GM21528 (cell line): ENCODE results near the gene JARID2.
"Not testable (repeated sequence)": the region's sequence is repeated elsewhere in the genome, so short reads cannot be mapped to it uniquely, and the experiment has no call there.

ENCODE experiments used
- ATAC-seq: cut with Tn5 transposase; IDR thresholded peaks from one replicate; pipeline ENCODE4 v1.9.1; 2021; ENCODE audit warnings: mild to moderate bottlenecking, moderate library complexity; ENCODE audit not compliant: unreplicated experiment, low FRiP score

JARID2 gene

GRCh38 chr6:15409301-15410125, 163.6 kb downstream of the JARID2 start:
- no peak for ATAC-seq

GRCh38 chr6:15410126-15410391, 164.2 kb downstream of the JARID2 start:
- no peak for ATAC-seq

- ATAC-seq: no peak
These were observed 164.9 kb downstream of the JARID2 start for GRCh38 chr6:15410752-15411151.

GRCh38 chr6:15411766-15412165, 165.9 kb downstream of the JARID2 start:
- ATAC-seq: no peak

- ATAC-seq: no peak
These were observed 166.9 kb downstream of the JARID2 start for GRCh38 chr6:15412767-15413166.

- no peak for ATAC-seq
These were observed 167.8 kb downstream of the JARID2 start for GRCh38 chr6:15413466-15414234.

GRCh38 chr6:15414235-15414612, 168.4 kb downstream of the JARID2 start:
- ATAC-seq: no peak

- ATAC-seq: not testable (repeated sequence)
These were observed 169.8 kb downstream of the JARID2 start for GRCh38 chr6:15415622-15416021.

- ATAC-seq: no peak
These were observed 171.2 kb downstream of the JARID2 start for GRCh38 chr6:15416932-15417509.

GRCh38 chr6:15417811-15418210, 171.9 kb downstream of the JARID2 start:
- no peak for ATAC-seq

GRCh38 chr6:15419493-15419892, 173.6 kb downstream of the JARID2 start:
- no peak for ATAC-seq

GRCh38 chr6:15420959-15421438, 175.1 kb downstream of the JARID2 start:
- peak; percentile 89 for ATAC-seq

GRCh38 chr6:15421945-15422733, 176.3 kb downstream of the JARID2 start:
- no peak for ATAC-seq

- no peak for ATAC-seq
These were observed 177.6 kb downstream of the JARID2 start for GRCh38 chr6:15423286-15423993.

GRCh38 chr6:15425947-15426346, 180.1 kb downstream of the JARID2 start:
- no peak for ATAC-seq

GRCh38 chr6:15426395-15426794, 180.5 kb downstream of the JARID2 start:
- ATAC-seq: no peak

- no peak for ATAC-seq
These were observed 181.0 kb downstream of the JARID2 start for GRCh38 chr6:15426901-15427300.

- ATAC-seq: no peak
These were observed 181.6 kb downstream of the JARID2 start for GRCh38 chr6:15427331-15428070.
